SK-N-MC (cell line): ENCODE results near the gene MTX1.

Experiments used
- EZH2 ChIP-seq: fragments of 200-600 bp; sonication (generic); IDR thresholded peaks from one replicate; pipeline ENCODE4 v1.6.1; 2017; ENCODE audit warnings: antibody characterized with exemption
- POLR2AphosphoS5 ChIP-seq: IDR thresholded peaks from 2 replicates; pipeline ENCODE4 v1.6.1; 2012; ENCODE audit warnings: mild to moderate bottlenecking, low read depth, low read length, borderline replicate concordance

DNA sequence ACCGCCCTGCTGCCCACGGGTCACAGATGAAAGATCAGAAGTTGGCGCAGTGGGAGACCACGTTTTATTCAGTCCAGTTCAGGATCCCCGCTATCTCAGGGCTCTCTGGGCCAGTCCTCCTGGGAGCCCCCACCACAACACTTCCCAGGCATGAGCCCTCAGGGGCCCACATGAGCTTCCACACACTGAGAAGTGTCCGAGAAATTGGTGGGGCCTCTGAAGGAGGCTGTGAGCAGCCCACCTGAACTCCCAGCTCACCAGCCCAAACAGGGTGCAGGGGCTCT, 22.8 kb upstream of the MTX1 start:
- TF ChIP-seq POLR2AphosphoS5 = no peak
- TF ChIP-seq EZH2 = no peak
